ENCODE results near the gene TM9SF1. TPM values are rescaled to one million over a fixed set of nuclear protein-coding genes. Genes with fewer than 3 reads are reported as not detected.
A peak's percentile ranks its signal among the peaks of the same experiment; 100 is the strongest.

The TM9SF1 gene
- total RNA-seq, 1 donor from 2014 or later, result 24.5 TPM

DNA sequence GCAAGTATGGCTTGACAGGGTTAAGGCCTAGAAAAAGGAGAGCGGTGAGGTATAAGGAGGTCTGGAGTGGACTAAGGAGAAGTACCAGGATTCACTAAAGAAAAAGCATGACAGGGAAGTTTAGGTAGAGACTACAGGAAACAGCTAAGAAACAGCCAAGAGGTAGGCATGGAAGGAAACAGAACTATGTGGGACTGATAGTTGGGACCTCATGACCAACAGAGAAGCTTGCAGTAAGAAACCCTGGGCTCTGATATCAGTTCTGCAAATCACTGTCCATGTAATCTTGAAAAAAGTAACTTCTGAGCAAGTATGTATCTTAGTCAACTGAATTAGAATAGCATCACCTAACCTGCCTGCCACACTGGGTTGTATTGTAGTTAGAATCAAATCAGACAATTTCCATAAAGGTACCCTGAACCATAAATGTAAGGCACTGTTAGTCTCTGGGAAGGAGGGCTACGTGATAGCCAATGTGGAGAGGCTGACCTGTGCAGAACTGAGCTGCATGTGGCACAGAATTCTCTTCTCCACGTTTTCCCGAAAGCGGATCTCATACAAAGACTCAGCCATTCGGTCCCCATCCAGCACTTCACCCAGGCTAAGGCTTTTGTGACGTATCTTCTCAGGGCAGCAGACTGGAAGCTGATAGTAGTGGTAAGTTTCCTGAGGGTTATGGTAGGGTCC is 912 bp downstream of the TM9SF1 start:
- Mint-ChIP-seq H3K27me3 (no peaks in the 10 kb centered on the region), H3K27ac (peak overlapping the region; percentile 97), H3K9me3 (no peaks in the 10 kb centered on the region), H3K4me1 (peaks cover 49% of the 10 kb centered on the region), H3K4me3 (peak overlapping the region; percentile 96), H3K36me3 (ENCODE audit: low read depth) (peaks cover 46% of the 10 kb centered on the region)
- ChIA-PET CTCF (interaction anchor here (1.9 kb wide), 1 partner anchor 34 kb away, joined by 7 read pairs; the partner anchor contains the start of gene IRF9), POLR2A (interaction anchor here (1.0 to 4.1 kb wide), 10 partner anchors 13 to 103 kb away, joined by 3 to 143 read pairs (median 17); partner anchors contain the start of genes CHMP4A, IRF9, MDP1 and PCK2)
- TF ChIP-seq, protein P1, sequence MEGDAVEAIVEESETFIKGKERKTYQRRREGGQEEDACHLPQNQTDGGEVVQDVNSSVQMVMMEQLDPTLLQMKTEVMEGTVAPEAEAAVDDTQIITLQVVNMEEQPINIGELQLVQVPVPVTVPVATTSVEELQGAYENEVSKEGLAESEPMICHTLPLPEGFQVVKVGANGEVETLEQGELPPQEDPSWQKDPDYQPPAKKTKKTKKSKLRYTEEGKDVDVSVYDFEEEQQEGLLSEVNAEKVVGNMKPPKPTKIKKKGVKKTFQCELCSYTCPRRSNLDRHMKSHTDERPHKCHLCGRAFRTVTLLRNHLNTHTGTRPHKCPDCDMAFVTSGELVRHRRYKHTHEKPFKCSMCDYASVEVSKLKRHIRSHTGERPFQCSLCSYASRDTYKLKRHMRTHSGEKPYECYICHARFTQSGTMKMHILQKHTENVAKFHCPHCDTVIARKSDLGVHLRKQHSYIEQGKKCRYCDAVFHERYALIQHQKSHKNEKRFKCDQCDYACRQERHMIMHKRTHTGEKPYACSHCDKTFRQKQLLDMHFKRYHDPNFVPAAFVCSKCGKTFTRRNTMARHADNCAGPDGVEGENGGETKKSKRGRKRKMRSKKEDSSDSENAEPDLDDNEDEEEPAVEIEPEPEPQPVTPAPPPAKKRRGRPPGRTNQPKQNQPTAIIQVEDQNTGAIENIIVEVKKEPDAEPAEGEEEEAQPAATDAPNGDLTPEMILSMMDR (IDR thresholded peaks at IDR 0.05), result no peak
- DNase-seq (no peak), ATAC-seq (ENCODE audit: low read depth) (no peak)
- intact Hi-C loops (cut with micrococcal nuclease), result loop anchor here (2.0 kb wide), 1 partner anchor 76 kb away; the partner anchor contains the start of gene RABGGTA

- no peak for ATAC-seq (ENCODE audit: low read depth)
- no peak overlapping the region for H3K4me3 Mint-ChIP-seq
- no peak for DNase-seq
- POLR2A ChIA-PET, result interaction anchor here (3.1 to 3.8 kb wide), 2 partner anchors 32 to 49 kb away, joined by 22 to 38 read pairs; partner anchors contain the start of genes IRF9 and TINF2
- peaks cover 51% of the 10 kb centered on the region for H3K4me1 Mint-ChIP-seq
- CTCF ChIA-PET, result no interaction called here
- no peaks in the 10 kb centered on the region for H3K27me3 Mint-ChIP-seq
- TF ChIP-seq, protein P1 (IDR thresholded peaks at IDR 0.05), result no peak
- H3K9me3 Mint-ChIP-seq, result no peaks in the 10 kb centered on the region
- H3K36me3 Mint-ChIP-seq (ENCODE audit: low read depth), result peaks cover 42% of the 10 kb centered on the region
- H3K27ac Mint-ChIP-seq, result peak overlapping the region; percentile 1
- intact Hi-C loops (cut with micrococcal nuclease), result no loop called here
Measured at GRCh38 chr14:24192933-24193332, 2.3 kb downstream of the TM9SF1 start.

GRCh38 chr14:24190416-24190815 is 4.8 kb downstream of the TM9SF1 start:
- CTCF ChIA-PET, result no interaction called here
- POLR2A ChIA-PET, result interaction anchor here (0.6 to 0.7 kb wide), 3 partner anchors 22 to 89 kb away, joined by 3 to 8 read pairs (median 3); no protein-coding TSS in a partner anchor

DNA sequence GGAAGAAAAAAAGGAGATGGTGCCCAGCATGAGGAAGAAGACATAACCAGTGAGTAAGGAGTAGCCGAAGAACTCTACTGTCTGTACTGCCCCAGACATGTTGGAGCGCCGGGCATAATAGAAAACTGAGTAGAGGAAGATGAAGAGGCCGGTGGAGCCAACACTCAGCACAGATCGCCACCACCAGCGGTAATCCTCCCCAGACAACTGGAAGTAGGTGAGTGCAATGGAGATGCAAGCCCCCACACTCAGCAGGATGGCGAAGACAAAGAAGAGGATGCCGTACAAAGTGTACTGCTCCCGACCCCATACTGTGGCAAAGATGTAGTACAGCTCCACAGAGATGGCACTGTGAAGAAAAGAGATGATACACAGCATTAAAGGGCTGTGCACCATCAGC is 5.8 kb downstream of the TM9SF1 start:
- H3K4me1 Mint-ChIP-seq, result peaks cover 39% of the 10 kb centered on the region
- no peaks in the 10 kb centered on the region for H3K9me3 Mint-ChIP-seq
- H3K36me3 Mint-ChIP-seq (ENCODE audit: low read depth), result peaks cover 60% of the 10 kb centered on the region
- no peak for ATAC-seq (ENCODE audit: low read depth)
- no peak overlapping the region for H3K4me3 Mint-ChIP-seq
- no peaks in the 10 kb centered on the region for H3K27me3 Mint-ChIP-seq
- TF ChIP-seq, protein P1 (IDR thresholded peaks at IDR 0.05), result no peak
- intact Hi-C loops (cut with micrococcal nuclease), result loop anchor here (2.0 kb wide), 1 partner anchor 43 kb away; the partner anchor contains the start of genes PSME2 and RNF31
- DNase-seq, result no peak
- peak overlapping the region; percentile 87 for H3K27ac Mint-ChIP-seq
- POLR2A ChIA-PET, result interaction anchor here (0.6 to 3.7 kb wide), 16 partner anchors 7 to 107 kb away, joined by 3 to 44 read pairs (median 6); partner anchors contain the start of genes CHMP4A, DCAF11, EMC9 and IRF9
- CTCF ChIA-PET, result interaction anchor here (0.8 to 2.6 kb wide), 4 partner anchors 24 to 118 kb away, joined by 3 to 11 read pairs (median 7); partner anchors contain the start of genes CHMP4A, CIDEB and IRF9

More at GRCh38 chr14:24190416-24190815, 4.8 kb downstream of the TM9SF1 start:
- no peak overlapping the region for H3K4me3 Mint-ChIP-seq
- intact Hi-C loops (cut with micrococcal nuclease), result no loop called here
- H3K4me1 Mint-ChIP-seq, result peaks cover 46% of the 10 kb centered on the region
- DNase-seq (no peak), ATAC-seq (ENCODE audit: low read depth) (no peak)
- peaks cover 55% of the 10 kb centered on the region for H3K36me3 Mint-ChIP-seq (ENCODE audit: low read depth)
- TF ChIP-seq, protein P1 (IDR thresholded peaks at IDR 0.05), result no peak
- H3K27ac Mint-ChIP-seq, result peak overlapping the region; percentile 4
- no peaks in the 10 kb centered on the region for H3K27me3 Mint-ChIP-seq
- no peaks in the 10 kb centered on the region for H3K9me3 Mint-ChIP-seq

GRCh38 chr14:24189059-24189375 is 6.2 kb downstream of the TM9SF1 start:
- CTCF ChIA-PET, result interaction anchor here (0.7 to 2.6 kb wide), 5 partner anchors 24 to 145 kb away, joined by 3 to 11 read pairs (median 5); partner anchors contain the start of genes CHMP4A, CIDEB and IRF9
- TF ChIP-seq, protein P1 (IDR thresholded peaks at IDR 0.05), result no peak
- H3K27ac Mint-ChIP-seq, result peak overlapping the region; percentile 87
- intact Hi-C loops (cut with micrococcal nuclease), result loop anchor here (2.0 kb wide), 1 partner anchor 42 kb away; the partner anchor contains the start of genes PSME2 and RNF31
- H3K4me1 Mint-ChIP-seq, result peaks cover 35% of the 10 kb centered on the region
- no peak for ATAC-seq (ENCODE audit: low read depth)
- peaks cover 64% of the 10 kb centered on the region for H3K36me3 Mint-ChIP-seq (ENCODE audit: low read depth)
- no peak for DNase-seq
- no peaks in the 10 kb centered on the region for H3K27me3 Mint-ChIP-seq
- POLR2A ChIA-PET, result interaction anchor here (0.6 to 3.7 kb wide), 18 partner anchors 8 to 112 kb away, joined by 3 to 44 read pairs (median 6); partner anchors contain the start of genes CHMP4A, DCAF11, EMC9 and IRF9
- peak overlapping the region; percentile 91 for H3K4me3 Mint-ChIP-seq
- H3K9me3 Mint-ChIP-seq, result no peaks in the 10 kb centered on the region

Data from activated B cell treated with CpG ODN at 0.5 μM for 24 hours (primary cell).